Right atrium auricular region (tissue), 2 donors: ENCODE data around the gene PPP1R18. TPM values are rescaled to one million over a fixed set of nuclear protein-coding genes. Genes with fewer than 3 reads are reported as not detected.
A peak's percentile ranks its signal among the peaks of the same experiment; 100 is the strongest.

Experiments
- DNase-seq: peaks from one replicate; pipeline ENCODE4 v3.0.0-alpha.2; 2019; ENCODE audit warnings: low spot score
- H3K27ac ChIP-seq, 2 donors: fragments of 200-600 bp; sonication (generic); 1 replicate in 1 of 2; 2 replicates in 1 of 2; pipeline ENCODE4 v1.5.1; 2016 to 2019
- H3K27me3 ChIP-seq, 2 donors: fragments of 200-600 bp; sonication (generic); one replicate each; pipeline versions ENCODE4 v1.5.1 to v1.6.0; 2017 to 2019
- H3K36me3 ChIP-seq: fragments of 200-600 bp; sonication (generic); one replicate; pipeline ENCODE4 v1.5.1; 2016
- H3K4me1 ChIP-seq, 2 donors: fragments of 200-600 bp; sonication (generic); one replicate each; pipeline versions ENCODE4 v1.5.1 to v1.6.0; 2017 to 2019
- H3K4me3 ChIP-seq, 2 donors: fragments of 200-600 bp; sonication (generic); 1 replicate in 1 of 2; 2 replicates in 1 of 2; pipeline ENCODE4 v1.5.1; 2017 to 2019; ENCODE audit warnings: mild to moderate bottlenecking in 1 of 2, moderate library complexity in 1 of 2
- H3K9me3 ChIP-seq, 2 donors: fragments of 200-600 bp; sonication (generic); one replicate each; pipeline ENCODE4 v1.5.1; 2019
- total RNA-seq, 2 donors: library from RNA; depleted of rRNA; stranded (reverse); fragments of >200 nt; gene quantifications; one replicate each; pipeline ENCODE4 v1.1.0, GENCODE V29; 2016
- TF ChIP-seq, protein P1 (sequence below), 2 donors: fragments of 200-600 bp; sonication (generic); IDR thresholded peaks; one replicate each; pipeline ENCODE4 v1.5.1; 2019; ENCODE audit warnings: antibody characterized with exemption in 2 of 2

Gene PPP1R18
- total RNA-seq, 2 donors from 2014 or later = 17.5 to 33.2 TPM

DNA sequence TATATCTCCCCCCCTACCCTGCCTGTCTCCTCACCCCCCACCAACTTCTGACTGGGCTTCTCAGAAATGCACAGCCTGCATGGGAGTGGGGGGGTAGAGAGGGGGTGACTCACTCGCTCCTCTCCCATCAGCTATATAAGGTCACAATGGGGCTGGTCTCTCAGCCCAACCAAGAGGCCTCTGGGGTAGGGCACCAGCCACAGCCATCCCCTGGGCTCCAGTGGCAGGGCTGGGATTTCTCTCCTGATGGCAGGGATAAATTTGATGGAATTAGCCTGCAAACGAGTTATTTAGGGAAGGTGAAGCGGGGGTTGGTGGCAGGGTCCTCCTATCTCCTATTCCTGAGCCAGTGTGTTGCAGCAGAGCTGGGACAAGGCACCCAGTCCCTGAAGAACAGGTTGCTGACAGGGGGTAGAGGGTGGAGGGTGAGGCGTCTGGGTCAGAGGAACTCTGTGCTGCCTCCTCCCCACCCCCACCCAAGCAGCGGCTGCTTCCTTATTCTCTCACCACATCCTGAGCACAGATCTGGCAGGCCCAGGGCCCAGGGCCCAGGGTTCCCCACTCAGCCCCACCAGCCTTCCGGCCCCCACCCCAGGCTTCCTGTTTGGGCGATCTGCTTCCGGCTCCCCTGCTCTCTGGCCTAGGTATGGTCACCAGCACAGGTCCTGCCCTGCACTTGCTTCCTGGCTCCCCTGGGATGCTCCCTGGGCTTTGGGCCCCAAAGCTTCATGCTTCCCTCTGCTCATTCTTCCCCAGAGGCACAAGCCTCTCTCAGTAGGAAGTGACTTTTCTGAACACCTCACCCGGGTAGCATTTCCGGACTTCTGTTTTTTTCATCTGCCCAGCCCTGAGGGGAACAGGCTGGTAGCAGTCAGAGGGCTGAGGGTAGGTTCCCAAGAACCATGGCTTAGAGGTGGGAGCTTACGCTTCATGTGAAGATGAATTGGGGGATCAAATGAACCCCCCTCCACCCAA is 4.0 kb downstream of the PPP1R18 start:
- Histone ChIP-seq H3K27ac (peak overlapping the region; percentile 99), H3K36me3 (peaks cover 43% of the 10 kb centered on the region), H3K4me3 (peak overlapping the region; percentile 83 to 90), H3K27me3 (no peaks in the 10 kb centered on the region), H3K4me1 (peaks cover 0 to 74% of the 10 kb centered on the region in 2 donors), H3K9me3 (no peaks in the 10 kb centered on the region)
- DNase-seq = peak; percentile 87
- TF ChIP-seq, protein P1, sequence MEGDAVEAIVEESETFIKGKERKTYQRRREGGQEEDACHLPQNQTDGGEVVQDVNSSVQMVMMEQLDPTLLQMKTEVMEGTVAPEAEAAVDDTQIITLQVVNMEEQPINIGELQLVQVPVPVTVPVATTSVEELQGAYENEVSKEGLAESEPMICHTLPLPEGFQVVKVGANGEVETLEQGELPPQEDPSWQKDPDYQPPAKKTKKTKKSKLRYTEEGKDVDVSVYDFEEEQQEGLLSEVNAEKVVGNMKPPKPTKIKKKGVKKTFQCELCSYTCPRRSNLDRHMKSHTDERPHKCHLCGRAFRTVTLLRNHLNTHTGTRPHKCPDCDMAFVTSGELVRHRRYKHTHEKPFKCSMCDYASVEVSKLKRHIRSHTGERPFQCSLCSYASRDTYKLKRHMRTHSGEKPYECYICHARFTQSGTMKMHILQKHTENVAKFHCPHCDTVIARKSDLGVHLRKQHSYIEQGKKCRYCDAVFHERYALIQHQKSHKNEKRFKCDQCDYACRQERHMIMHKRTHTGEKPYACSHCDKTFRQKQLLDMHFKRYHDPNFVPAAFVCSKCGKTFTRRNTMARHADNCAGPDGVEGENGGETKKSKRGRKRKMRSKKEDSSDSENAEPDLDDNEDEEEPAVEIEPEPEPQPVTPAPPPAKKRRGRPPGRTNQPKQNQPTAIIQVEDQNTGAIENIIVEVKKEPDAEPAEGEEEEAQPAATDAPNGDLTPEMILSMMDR (IDR thresholded peaks at IDR 0.05) = no peak

DNA sequence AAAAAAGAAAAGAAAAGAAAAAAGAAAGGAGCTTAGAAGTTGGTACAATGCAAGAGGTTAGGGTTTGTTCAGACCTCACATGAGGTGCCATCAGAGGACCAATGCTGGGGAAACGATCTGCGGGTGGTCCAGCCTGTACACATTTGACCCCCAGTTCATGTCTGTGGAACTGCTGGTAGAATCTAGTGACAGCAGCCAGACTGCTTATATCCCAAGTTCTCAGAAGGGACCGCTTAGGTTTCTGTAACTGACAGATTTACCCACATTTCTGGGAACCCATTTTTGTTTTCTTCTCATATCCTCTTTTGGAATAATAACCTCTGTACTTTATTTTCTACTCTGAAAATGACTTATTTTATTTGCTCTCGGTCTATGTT is 4.7 kb downstream of the PPP1R18 start:
- no peak for DNase-seq
- Histone ChIP-seq H3K4me1 (peaks cover 0 to 74% of the 10 kb centered on the region in 2 donors), H3K27ac (peak overlapping the region; percentile 99), H3K27me3 (no peaks in the 10 kb centered on the region), H3K4me3 (peak overlapping the region; percentile 83 to 90), H3K36me3 (peaks cover 50% of the 10 kb centered on the region), H3K9me3 (no peaks in the 10 kb centered on the region)
- TF ChIP-seq, protein P1 (IDR thresholded peaks at IDR 0.05) = no peak

DNA sequence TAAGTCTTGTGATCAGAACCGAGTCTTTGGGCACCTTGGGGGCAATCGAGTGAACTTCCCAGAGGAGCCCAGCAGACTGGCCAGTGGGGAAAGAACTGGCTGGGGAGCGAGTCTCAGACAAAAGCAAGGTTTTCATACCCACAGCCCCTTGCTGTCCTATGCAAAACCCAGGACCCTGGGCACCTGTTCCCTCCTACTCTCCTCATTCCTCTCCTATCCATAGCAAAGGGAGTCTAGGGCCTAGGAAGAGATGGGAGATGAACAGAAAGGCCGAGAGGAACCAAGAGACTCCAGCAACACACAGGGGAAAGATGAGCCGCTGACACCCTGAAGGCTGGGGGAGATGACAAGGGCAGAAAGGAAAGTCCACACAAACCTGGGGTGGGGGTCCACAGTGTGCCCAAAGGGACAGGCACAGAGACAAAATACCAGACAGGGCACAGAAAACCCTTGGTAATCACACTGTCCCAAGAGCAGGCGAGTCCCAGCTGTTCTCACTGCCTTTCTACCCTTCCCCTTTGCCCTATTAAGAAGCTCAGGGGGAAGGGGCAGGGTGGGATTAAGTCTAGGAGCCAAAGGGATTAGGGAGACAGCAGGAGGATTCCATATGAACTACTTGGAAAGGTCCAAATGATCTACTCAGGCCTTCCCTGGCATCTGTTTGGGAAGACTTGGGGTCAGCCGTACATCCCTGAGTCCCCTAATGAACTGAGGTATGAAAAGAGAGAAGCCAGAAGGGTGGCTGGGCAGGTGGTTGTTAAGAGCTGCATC is 6.5 kb downstream of the PPP1R18 start:
- TF ChIP-seq, protein P1 (IDR thresholded peaks at IDR 0.05) = no peak
- Histone ChIP-seq H3K4me1 (peaks cover 0 to 60% of the 10 kb centered on the region in 2 donors), H3K27me3 (no peaks in the 10 kb centered on the region), H3K4me3 (no peak overlapping the region), H3K9me3 (no peaks in the 10 kb centered on the region), H3K27ac (peak overlapping the region in 1 of 2 donors; percentile 50), H3K36me3 (peaks cover 54% of the 10 kb centered on the region)
- no peak for DNase-seq

DNA sequence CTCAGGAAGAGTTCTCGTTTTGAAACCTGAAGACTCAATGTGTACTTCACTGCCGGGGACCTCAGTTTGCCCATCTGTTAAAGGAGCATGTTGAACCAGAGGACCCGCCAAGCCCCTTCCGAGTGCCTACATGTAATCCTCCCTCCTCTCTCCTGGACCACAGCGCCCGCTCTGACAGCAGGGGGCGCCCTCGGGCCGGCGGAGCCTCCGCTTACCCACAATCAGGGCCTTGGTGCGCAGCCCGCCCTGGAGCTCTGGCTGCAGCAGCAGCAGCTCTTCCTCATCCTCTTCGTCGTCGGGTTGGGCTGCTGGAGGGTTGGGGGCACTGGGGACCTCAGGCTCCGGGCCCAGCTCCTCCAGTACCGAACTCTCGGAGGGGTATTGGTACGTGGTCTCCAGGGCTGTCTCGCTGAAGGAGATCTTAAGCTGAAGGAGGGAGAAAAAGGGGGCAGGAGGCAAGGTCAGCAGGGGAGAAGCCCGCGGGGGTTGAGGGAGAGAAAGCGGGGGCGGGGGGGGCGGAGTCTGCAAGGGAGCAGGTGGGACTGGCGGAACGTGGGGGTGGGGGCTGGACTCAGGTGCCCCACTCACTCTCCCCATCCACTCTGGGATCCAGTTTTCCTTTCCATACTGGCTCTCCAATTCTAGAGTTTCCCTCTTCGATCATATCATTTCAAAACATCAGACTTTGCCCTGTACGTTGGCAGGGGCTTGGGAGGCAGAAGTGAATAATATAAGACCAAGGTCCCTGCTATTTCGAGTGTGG is 7.3 kb downstream of the PPP1R18 start:
- H3K9me3 ChIP-seq = no peaks in the 10 kb centered on the region
- H3K4me3 ChIP-seq = peak overlapping the region in 1 of 2 donors; percentile 9
- TF ChIP-seq, protein P1 (IDR thresholded peaks at IDR 0.05) = peak; percentile 93 to 99
- peaks cover 49% of the 10 kb centered on the region for H3K36me3 ChIP-seq
- H3K27me3 ChIP-seq = no peaks in the 10 kb centered on the region
- H3K27ac ChIP-seq = peak overlapping the region; percentile 42 to 50
- H3K4me1 ChIP-seq = peaks cover 0 to 52% of the 10 kb centered on the region in 2 donors
- DNase-seq = peak; percentile 88

DNA sequence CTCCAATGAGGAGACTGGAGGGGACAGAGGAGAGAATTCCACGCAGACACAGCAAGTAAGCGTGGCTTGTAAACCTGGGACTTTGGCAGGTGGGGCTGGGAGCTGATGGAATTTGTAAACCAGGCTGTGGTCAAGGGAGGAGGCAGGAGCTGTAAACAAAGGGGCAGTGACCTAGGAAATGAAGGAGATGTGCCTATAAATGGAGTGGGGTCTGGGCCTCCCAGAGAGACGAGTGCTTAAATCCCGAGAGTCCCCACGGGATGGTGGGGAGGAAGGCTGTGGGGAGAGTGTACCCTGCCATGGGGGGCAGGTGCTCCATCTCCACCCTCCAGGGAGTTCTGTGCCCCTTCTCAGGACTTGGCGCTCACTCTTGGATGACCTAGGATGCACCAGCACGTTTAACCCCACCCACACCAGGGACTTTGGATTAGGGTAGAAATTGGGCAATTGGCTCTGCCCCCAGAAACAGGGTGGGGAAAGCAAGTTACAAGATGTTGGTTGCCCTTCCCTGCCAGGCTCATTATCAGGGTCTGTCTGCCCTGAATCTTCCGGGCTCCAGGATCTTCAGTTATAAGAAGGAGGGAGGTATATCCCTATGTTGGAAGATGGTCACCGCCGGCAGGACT is 9.7 kb downstream of the PPP1R18 start:
- Histone ChIP-seq H3K27me3 (no peaks in the 10 kb centered on the region), H3K36me3 (peaks cover 49% of the 10 kb centered on the region), H3K27ac (no peak overlapping the region), H3K9me3 (no peaks in the 10 kb centered on the region), H3K4me3 (no peak overlapping the region), H3K4me1 (peaks cover 0 to 39% of the 10 kb centered on the region in 2 donors)
- DNase-seq = no peak
- TF ChIP-seq, protein P1 (IDR thresholded peaks at IDR 0.05) = no peak
